C4-2B (cell line): ENCODE results near the gene EPHB6.

Source experiments
- H3K27ac ChIP-seq: fragments of 450-650 bp; 2 replicates; pipeline ENCODE4 v1.5.1; 2017
- CTCF ChIP-seq: fragments of 450-650 bp; conservative IDR thresholded peaks from 2 replicates; pipeline ENCODE4 v1.5.1; 2017; ENCODE audit warnings: mild to moderate bottlenecking
- ZFX ChIP-seq: fragments of 450-650 bp; IDR thresholded peaks from 2 replicates; pipeline ENCODE4 v1.6.1; 2017

EPHB6 gene

GRCh38 chr7:142881586-142882337 lies 26.9 kb downstream of the EPHB6 start:
- no peak for TF ChIP-seq ZFX
- TF ChIP-seq CTCF, result no peak
- no peak overlapping the region for H3K27ac ChIP-seq

- no peak overlapping the region for H3K27ac ChIP-seq
- no peak for TF ChIP-seq CTCF
- no peak for TF ChIP-seq ZFX
Observed at GRCh38 chr7:142882338-142882678, 27.4 kb downstream of the EPHB6 start.

- no peak for TF ChIP-seq ZFX
- TF ChIP-seq CTCF, result no peak
Observed at GRCh38 chr7:142883145-142883544, 28.3 kb downstream of the EPHB6 start.

GRCh38 chr7:142883571-142884285 lies 28.9 kb downstream of the EPHB6 start:
- peak overlapping the region; percentile 81; the same call in 1 of the 2 replicates for H3K27ac ChIP-seq
- TF ChIP-seq ZFX (no peak), CTCF (no peak)

More at GRCh38 chr7:142883145-142883544, 28.3 kb downstream of the EPHB6 start:
- H3K27ac ChIP-seq, result no peak overlapping the region

GRCh38 chr7:142884286-142884640 lies 29.4 kb downstream of the EPHB6 start:
- no peak for TF ChIP-seq CTCF
- TF ChIP-seq ZFX, result no peak
- peak overlapping the region; percentile 81; the same call in 1 of the 2 replicates for H3K27ac ChIP-seq

- peak within 1 kb of the TSS; percentile 81 for H3K27ac ChIP-seq
- no peak for TF ChIP-seq CTCF
Observed at GRCh38 chr7:142885311-142886230, 30.7 kb downstream of the EPHB6 start, which contains the start of gene TRPV6. TSS of gene TRPV6 (minus strand) at chr7:142885745.

GRCh38 chr7:142886866-142887265 lies 32.0 kb downstream of the EPHB6 start:
- TF ChIP-seq ZFX (no peak), CTCF (no peak)

More at GRCh38 chr7:142886866-142887265, 32.0 kb downstream of the EPHB6 start:
- peak overlapping the region; percentile 81 for H3K27ac ChIP-seq
